Heart left ventricle (tissue), 16 donors: ENCODE data around the gene NDOR1. TPM values are rescaled to one million over a fixed set of nuclear protein-coding genes. Genes with fewer than 3 reads are reported as not detected.

Source experiments
- ATAC-seq, 4 donors: fragments of 200-7000 bp; cut with Tn5 transposase; one replicate each; pipeline ENCODE4 v1.9.1; 2020 to 2022; ENCODE audit warnings: moderate library complexity in 4 of 4, mild to moderate bottlenecking in 3 of 4, moderate number of reproducible peaks in 1 of 4
- DNase-seq, 5 donors: peaks; one replicate each; pipeline ENCODE4 v3.0.0-alpha.2; 2020
- H3K27ac ChIP-seq, 12 donors: fragments of 200-600 bp; sonication (generic) in 4 of 12; one replicate each; pipeline versions ENCODE4 v1.5.0 to v1.8.0; 2016 to 2022; ENCODE audit warnings: mild to moderate bottlenecking in 2 of 12
- H3K27me3 ChIP-seq, 9 donors: fragments of 200-600 bp; sonication (generic) in 2 of 9; one replicate each; pipeline versions ENCODE4 v1.5.1 to v1.8.0; 2016 to 2022; ENCODE audit warnings: mild to moderate bottlenecking in 3 of 9
- H3K36me3 ChIP-seq, 9 donors: fragments of 200-600 bp; sonication (generic) in 2 of 9; one replicate each; pipeline versions ENCODE4 v1.5.0 to v1.8.0; 2018 to 2022; ENCODE audit warnings: mild to moderate bottlenecking in 2 of 9
- H3K4me1 ChIP-seq, 12 donors: fragments of 200-600 bp; sonication (generic) in 4 of 12; one replicate each; pipeline versions ENCODE4 v1.5.0 to v1.8.0; 2016 to 2022; ENCODE audit warnings: mild to moderate bottlenecking in 3 of 12
- H3K4me3 ChIP-seq, 12 donors: fragments of 200-600 bp; sonication (generic) in 4 of 12; one replicate each; pipeline versions ENCODE4 v1.5.0 to v1.8.0; 2017 to 2022; ENCODE audit warnings: mild to moderate bottlenecking in 9 of 12, moderate library complexity in 4 of 12
- H3K9me3 ChIP-seq, 12 donors: fragments of 200-600 bp; sonication (generic) in 4 of 12; one replicate each; pipeline versions ENCODE4 v1.5.0 to v1.8.0; 2016 to 2022; ENCODE audit warnings: mild to moderate bottlenecking in 1 of 12
- POLR2A ChIP-seq, 2 donors: fragments of 450-650 bp; IDR thresholded peaks; one replicate each; pipeline ENCODE4 v1.6.1; 2017; ENCODE audit warnings: antibody characterized with exemption in 2 of 2, mild to moderate bottlenecking in 2 of 2, moderate library complexity in 2 of 2
- WGBS, 4 donors: extraction: QIAGEN DNeasy Blood & Tissue Kit in 2 of 4; methylation state at CpG; one replicate each; pipeline versions ENCODE4 v1.1.5 to v1.1.7; 2013 to 2018; 5-methylcytosine and 5-hydroxymethylcytosine counted together
- intact Hi-C, 10 donors: fragments of 100-400 bp; cut with DNase I; formaldehyde crosslinking; loops; one replicate each; pipeline versions ENCODE4 v1.11.1 to v1.14.2; 2022
- polyA plus RNA-seq, 2 donors: library from polyadenylated mRNA; stranded (reverse); fragments of 200-250 nt; gene quantifications; one replicate each; pipeline ENCODE4 v1.2.3, GENCODE V29; 2013
- total RNA-seq, 9 donors: library from RNA; depleted of rRNA in 2 of 9; stranded (reverse); fragments of >200 nt in 2 of 9; fragmentation: NEBNext Ultra II Directional in 3 of 9; extraction: Animal tissue kit (Norgen Biotek cat#: 25700) in 3 of 9; gene quantifications; one replicate each; pipeline versions ENCODE4 v1.1.0 to v1.2.4, GENCODE V29; 2016 to 2023
- TF ChIP-seq, protein P1 (sequence below), 12 donors: fragments of 200-600 bp; sonication (generic) in 4 of 12; IDR thresholded peaks; one replicate each; pipeline versions ENCODE4 v1.5.0 to v1.8.0; 2018 to 2022; ENCODE audit warnings: antibody characterized with exemption in 12 of 12, mild to moderate bottlenecking in 5 of 12
- donor health status: ischemic (EF 13 %, LVEDD 7.1; RV severe dilation, severe dysfunction).
- donor health status: healthy with polysubstance abuse.
- donor health status: DM: no; HTN: yes; CAD: no.
- donor health status: DM: no; HTN: no; CAD: no.
- donor health status: ischemic (EF 25% LVEDD 6.9; RV normal size, moderate dysfunction).
- donor health status: ischemic (EF 25% LVEDD 5.7; RV mildly dilated, moderate dysfunction).
- donor health status: healthy.
- donor health status: DM: yes; HTN: yes; CAD: no.
- donor health status: ischemic (EF 35%, LVEDD 5.7; RV mildly dilated, moderate dysfunction).
- donor health status: nonischemic (EF 11% LVEDD 7.7; RV severe dilation, severe dysfunction).
- donor health status: DM: yes; HTN: yes; CAD: no.
- donor health status: PGD.
- donor health status: ischemic (EF 29% LVEDD 5.4; RV normal size, mild dysfunction).
- donor health status: nonischemic (EF 23%, LVEDD 6.1; RV moderate dilation, normal function).

The NDOR1 gene
- total and polyA plus RNA-seq, 11 donors, result 4.5 to 9.6 (median 6.2) TPM

DNA sequence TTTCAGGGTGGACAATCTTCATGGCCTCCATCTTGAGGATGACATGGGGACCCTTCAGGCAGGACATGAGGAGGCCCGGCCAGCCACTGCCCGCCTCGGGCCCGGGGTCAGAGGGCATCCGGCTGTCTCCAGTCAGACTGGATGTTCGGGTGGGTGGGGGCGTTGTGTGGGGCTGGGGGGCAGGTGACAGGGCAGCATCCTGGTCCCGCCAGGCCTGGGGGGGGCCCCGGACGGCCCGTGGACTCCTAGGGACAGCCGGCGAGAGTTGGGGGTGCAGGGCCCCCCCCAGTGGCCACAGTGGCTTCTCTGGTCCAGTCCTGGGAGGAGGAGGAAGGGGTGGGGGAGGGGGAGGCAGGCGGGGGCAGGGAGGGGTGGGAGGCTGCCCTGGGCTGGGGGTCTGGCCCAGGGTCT is 15.6 kb downstream of the NDOR1 start:
- Histone ChIP-seq H3K36me3 (peaks cover 0 to 3% (median 0%) of the 10 kb centered on the region in 9 donors), H3K27ac (peak overlapping the region in 10 of 12 donors; percentile 28 to 85 (median 63))
- ATAC-seq, result no peak

DNA sequence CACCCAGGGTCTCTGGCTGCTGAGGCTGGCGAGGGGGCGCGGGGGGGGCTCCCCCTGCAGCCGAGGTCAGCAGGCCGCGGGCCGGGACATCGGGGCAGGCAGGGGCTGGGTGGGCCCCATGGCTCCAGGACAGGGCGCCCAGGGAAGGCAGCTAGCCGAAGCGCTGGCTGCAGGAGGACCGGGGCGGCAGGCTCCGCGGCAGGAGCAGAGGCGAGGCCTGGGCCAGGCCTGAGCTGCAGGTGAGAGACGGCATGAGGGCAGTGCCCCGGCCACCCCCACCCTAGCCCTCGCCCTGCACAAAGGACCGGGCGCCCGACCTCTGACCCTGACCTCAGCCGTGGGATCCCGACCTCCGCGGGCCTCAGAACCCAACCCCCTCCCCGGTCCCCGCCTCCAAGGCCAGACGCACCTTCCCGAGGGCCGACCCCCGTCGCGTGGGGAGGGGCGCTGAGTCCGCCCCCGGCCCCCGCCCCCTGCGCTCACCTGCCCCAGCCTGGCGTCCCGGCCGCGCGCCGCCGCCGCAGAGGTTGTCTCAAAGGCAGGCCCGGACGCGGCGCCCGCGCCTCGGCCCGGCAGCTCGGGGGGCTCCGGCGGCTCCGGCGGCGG is 16.1 kb downstream of the NDOR1 start:
- intact Hi-C loops, result loop anchor here in 3 of 10 donors (2.0 to 10.0 kb wide), 3 partner anchors 17 to 437 kb away; partner anchors contain the start of genes ANAPC2 (in 2 of the 3), NDOR1 (in 2 of the 3), SSNA1 (in 2 of the 3) and TMEM203 (in 2 of the 3)

More for the DNA sequence above, 15.6 kb downstream of the NDOR1 start:
- H3K4me3 ChIP-seq, result peak overlapping the region in 9 of 12 donors; percentile 37 to 68 (median 51)
- no peak for TF ChIP-seq POLR2A (IDR thresholded peaks at IDR 0.05)
- TF ChIP-seq, protein P1, sequence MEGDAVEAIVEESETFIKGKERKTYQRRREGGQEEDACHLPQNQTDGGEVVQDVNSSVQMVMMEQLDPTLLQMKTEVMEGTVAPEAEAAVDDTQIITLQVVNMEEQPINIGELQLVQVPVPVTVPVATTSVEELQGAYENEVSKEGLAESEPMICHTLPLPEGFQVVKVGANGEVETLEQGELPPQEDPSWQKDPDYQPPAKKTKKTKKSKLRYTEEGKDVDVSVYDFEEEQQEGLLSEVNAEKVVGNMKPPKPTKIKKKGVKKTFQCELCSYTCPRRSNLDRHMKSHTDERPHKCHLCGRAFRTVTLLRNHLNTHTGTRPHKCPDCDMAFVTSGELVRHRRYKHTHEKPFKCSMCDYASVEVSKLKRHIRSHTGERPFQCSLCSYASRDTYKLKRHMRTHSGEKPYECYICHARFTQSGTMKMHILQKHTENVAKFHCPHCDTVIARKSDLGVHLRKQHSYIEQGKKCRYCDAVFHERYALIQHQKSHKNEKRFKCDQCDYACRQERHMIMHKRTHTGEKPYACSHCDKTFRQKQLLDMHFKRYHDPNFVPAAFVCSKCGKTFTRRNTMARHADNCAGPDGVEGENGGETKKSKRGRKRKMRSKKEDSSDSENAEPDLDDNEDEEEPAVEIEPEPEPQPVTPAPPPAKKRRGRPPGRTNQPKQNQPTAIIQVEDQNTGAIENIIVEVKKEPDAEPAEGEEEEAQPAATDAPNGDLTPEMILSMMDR (IDR thresholded peaks at IDR 0.05), result no peak
- H3K9me3 ChIP-seq, result no peaks in the 10 kb centered on the region
- intact Hi-C loops, result loop anchor here in 3 of 10 donors (5.0 to 10.0 kb wide), 2 partner anchors 34 to 436 kb away; partner anchors contain the start of genes ANAPC2 (in 2 of the 3) and SSNA1 (in 2 of the 3)
- H3K4me1 ChIP-seq, result peaks cover 2 to 55% (median 38%) of the 10 kb centered on the region in 12 donors
- peaks cover 0 to 4% (median 0%) of the 10 kb centered on the region in 9 donors for H3K27me3 ChIP-seq
- 58 to 76% (median 72%) methylated on average over 9 to 14 of the region's 14 CpGs; no CpG with 5 or more reads in 1 of the 4 donors for WGBS, 4 donors
- DNase-seq, result no peak

DNA sequence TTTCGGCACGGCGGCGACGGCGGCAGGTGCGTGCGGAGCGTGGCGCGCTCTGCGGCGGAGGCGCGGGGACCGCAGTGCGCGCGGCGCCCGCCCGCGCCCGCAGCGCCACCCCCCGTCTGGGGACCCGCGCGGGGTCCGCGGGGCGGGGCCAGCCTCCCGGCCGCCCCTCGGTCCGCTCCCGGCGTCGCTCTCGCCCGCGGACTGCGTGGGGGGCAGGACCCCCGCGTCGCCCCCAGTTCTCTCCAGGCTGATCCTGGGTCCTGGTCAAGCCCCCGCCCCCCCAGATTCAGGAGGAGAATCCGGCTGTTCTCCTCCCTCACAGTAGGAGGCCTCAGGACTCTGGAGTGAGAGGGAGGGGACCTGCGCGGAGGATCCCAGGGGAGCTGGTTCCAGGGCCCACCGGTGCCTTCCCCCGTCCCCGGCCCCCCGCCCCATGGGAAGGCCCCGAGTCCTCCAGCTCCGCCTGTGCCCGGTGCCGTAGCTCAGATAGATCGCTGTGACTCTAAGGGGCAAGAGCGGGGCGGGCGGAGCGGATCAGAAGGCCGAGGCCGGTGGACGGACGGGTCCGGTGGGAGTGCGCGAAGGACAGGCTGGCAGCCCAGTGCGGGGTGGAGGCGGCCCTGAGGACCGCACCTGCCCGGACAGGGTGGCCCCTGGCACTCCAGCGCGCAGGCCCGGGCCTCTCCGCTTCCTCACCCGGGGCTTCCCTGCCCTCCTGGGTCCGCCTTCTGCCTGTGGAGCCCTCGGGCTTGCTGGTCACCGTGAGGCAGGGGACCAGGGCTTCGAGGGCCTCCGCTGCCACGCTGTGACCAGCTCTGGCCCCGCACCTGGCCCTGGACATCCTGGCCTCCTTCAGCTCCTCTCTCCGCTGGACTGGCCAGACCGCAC is 16.9 kb downstream of the NDOR1 start, which contains the start of gene RNF208:
Gene RNF208 (minus strand): TSS at position 51 of the 888 bp plus-strand sequence. CDS start 1,028 bp downstream, outside the sequence.
- H3K4me3 ChIP-seq, result peak within 1 kb of the TSS; percentile 36 to 92 (median 74)
- peaks cover 0 to 4% (median 0%) of the 10 kb centered on the region in 9 donors for H3K27me3 ChIP-seq
- peak within 1 kb of the TSS; percentile 51 to 95 (median 94) for H3K27ac ChIP-seq
- TF ChIP-seq POLR2A (IDR thresholded peaks at IDR 0.05), result no peak
- TF ChIP-seq, protein P1 (IDR thresholded peaks at IDR 0.05), result peak in 1 of 12 donors; percentile 17
- H3K9me3 ChIP-seq, result no peaks in the 10 kb centered on the region
- ATAC-seq (peak in 3 of 4 donors; percentile 0 to 9 (median 1)), DNase-seq (no peak)
- peaks cover 2 to 50% (median 32%) of the 10 kb centered on the region in 12 donors for H3K4me1 ChIP-seq
- 4 to 16% (median 4%) methylated on average over 5 to 88 of the region's 88 CpGs for WGBS, 4 donors
- intact Hi-C loops, result loop anchor here in 3 of 10 donors (1.0 to 10.0 kb wide), 5 partner anchors 18 to 438 kb away; partner anchors contain the start of genes ANAPC2 (in 3 of the 3), SSNA1 (in 3 of the 3), NDOR1 (in 2 of the 3) and TMEM203 (in 2 of the 3)
- no peaks in the 10 kb centered on the region for H3K36me3 ChIP-seq

More for the DNA sequence above, 16.1 kb downstream of the NDOR1 start:
- TF ChIP-seq, protein P1 (IDR thresholded peaks at IDR 0.05), result no peak
- no peak for TF ChIP-seq POLR2A (IDR thresholded peaks at IDR 0.05)
- DNase-seq (no peak), ATAC-seq (no peak)
- Histone ChIP-seq H3K4me1 (peaks cover 2 to 54% (median 38%) of the 10 kb centered on the region in 12 donors), H3K36me3 (no peaks in the 10 kb centered on the region), H3K27me3 (peaks cover 0 to 4% (median 0%) of the 10 kb centered on the region in 9 donors), H3K9me3 (no peaks in the 10 kb centered on the region), H3K4me3 (peak overlapping the region; percentile 11 to 68 (median 50)), H3K27ac (peak overlapping the region in 11 of 12 donors; percentile 28 to 85 (median 63))
- WGBS, 4 donors, result 3 to 14% (median 6%) methylated on average over 18 to 61 of the region's 61 CpGs
